ENCODE data around the gene PMAIP1.

PMAIP1 gene

DNA sequence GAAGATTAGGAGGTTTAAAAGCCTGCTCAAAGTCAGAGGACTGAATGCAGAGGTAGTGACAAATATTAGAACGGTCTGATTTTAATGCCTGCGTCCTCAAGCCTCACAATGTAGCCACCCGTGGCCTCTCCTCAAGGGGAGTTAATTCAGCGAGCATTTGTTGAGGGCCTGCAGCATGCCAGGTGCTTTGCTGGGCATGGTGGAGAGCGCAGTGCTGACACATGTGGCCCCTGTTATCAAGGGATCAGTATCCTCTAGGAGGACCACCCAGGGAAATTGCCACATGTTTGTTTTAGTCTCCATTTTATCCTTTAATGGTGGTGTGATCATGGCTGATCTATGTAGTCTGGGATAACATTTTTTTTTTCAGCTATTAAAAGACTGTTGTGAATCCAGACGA, 19.2 kb downstream of the PMAIP1 start:
- no peaks in the 10 kb centered on the region for H3K27me3 ChIP-seq (ENCODE audit: control insufficient read depth, insufficient read depth, low read length)
- peaks cover 30% of the 10 kb centered on the region for H3K4me1 ChIP-seq (ENCODE audit: control insufficient read depth, insufficient read depth, low read length)
- H3K36me3 ChIP-seq (ENCODE audit: insufficient read depth, low read length): no peaks in the 10 kb centered on the region
- no peaks in the 10 kb centered on the region for H3K9me3 ChIP-seq (replicated peaks; ENCODE audit: low read length)
- H3K4me2 ChIP-seq (ENCODE audit: low read length): peak overlapping the region; percentile 66
- H3K4me3 ChIP-seq (ENCODE audit: low read length): no peak overlapping the region
- no peak overlapping the region for H3K9ac ChIP-seq (ENCODE audit: low read depth, low read length)

DNA sequence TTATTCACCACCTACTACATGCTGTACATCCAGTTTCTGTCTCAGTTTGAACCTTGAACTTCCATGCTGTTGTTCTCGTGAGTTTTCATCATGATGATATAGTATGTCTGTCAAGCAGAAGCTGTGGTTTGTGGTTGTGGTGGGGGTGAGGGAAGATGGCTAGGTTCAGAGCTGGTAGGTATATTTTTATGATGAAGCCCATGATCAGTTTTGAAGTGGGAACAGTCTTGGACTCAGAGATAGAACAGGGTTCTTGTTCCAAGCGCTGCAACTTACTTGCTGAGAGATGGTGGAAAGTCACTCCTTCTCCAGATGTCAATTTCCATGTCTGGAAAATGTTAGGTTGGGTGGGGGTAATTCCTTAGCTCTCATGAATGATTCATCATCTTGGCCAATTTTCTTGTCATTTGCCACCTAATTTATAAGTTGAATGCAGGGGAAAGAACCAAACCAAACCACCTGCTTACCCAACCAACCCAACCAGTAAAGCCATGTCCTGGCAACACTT, 21.6 kb downstream of the PMAIP1 start:
- Histone ChIP-seq H3K4me1 (ENCODE audit: control insufficient read depth, insufficient read depth, low read length) (peaks cover 27% of the 10 kb centered on the region), H3K4me2 (ENCODE audit: low read length) (no peak overlapping the region), H3K36me3 (ENCODE audit: insufficient read depth, low read length) (no peaks in the 10 kb centered on the region), H3K9ac (ENCODE audit: low read depth, low read length) (no peak overlapping the region), H3K4me3 (ENCODE audit: low read length) (no peak overlapping the region), H3K27me3 (ENCODE audit: control insufficient read depth, insufficient read depth, low read length) (no peaks in the 10 kb centered on the region), H3K9me3 (replicated peaks; ENCODE audit: low read length) (no peaks in the 10 kb centered on the region)

DNA sequence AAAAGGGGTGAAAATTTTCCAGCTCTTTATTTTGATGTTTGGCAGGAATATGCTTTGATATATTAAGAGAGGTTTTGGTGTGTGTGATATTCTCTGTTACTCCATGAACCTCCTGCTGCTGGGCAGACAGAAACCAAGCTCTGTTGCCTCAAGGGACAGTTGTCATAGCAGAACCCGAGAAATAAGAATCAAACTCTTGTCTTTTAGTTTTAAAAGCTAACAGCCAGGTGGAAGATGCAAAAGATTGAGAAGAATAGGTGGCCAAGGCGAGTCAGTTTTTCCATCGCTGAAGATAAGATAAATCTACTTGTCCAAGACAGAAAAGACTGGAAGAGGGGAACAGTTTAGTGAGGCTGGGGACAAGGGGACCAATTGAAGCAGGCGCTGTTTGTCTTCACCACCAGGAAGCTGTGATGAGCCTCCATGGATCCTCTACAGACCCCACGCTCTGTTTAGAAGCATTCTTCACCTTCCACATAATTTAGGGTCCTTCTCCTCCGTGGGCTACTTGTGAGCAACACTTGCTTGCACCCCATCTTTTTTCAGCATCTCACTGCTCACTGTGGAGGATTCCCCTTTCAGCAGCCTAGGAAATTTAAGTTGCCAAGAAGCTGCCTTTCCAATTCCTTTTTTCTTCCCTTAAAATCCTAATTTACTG, 23.9 kb downstream of the PMAIP1 start:
- no peaks in the 10 kb centered on the region for H3K9me3 ChIP-seq (replicated peaks; ENCODE audit: low read length)
- no peaks in the 10 kb centered on the region for H3K27me3 ChIP-seq (ENCODE audit: control insufficient read depth, insufficient read depth, low read length)
- H3K36me3 ChIP-seq (ENCODE audit: insufficient read depth, low read length): no peaks in the 10 kb centered on the region
- H3K9ac ChIP-seq (ENCODE audit: low read depth, low read length): no peak overlapping the region
- no peak overlapping the region for H3K4me3 ChIP-seq (ENCODE audit: low read length)
- no peak overlapping the region for H3K4me2 ChIP-seq (ENCODE audit: low read length)
- peaks cover 12% of the 10 kb centered on the region for H3K4me1 ChIP-seq (ENCODE audit: control insufficient read depth, insufficient read depth, low read length)

DNA sequence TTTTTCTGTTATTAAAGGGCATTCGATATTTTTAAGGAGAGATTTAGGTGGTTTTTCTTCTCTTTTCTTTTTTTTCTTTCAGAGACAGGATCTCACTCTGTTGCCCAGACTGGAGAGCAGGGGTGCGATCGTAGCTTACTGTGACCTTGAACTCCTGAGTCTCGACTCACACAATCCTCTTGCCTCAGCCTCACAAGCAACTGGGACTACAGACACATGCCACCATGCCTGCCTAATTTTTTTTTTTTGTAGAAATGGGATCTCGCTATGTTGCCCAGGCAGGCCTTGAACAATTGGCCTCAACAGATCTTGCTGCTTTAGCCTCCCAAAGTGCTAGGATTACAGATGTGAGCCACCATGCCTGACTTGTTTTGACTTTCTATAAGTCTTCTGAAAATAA, 26.3 kb downstream of the PMAIP1 start:
- Histone ChIP-seq H3K4me3 (ENCODE audit: low read length) (no peak overlapping the region), H3K4me2 (ENCODE audit: low read length) (no peak overlapping the region), H3K36me3 (ENCODE audit: insufficient read depth, low read length) (no peaks in the 10 kb centered on the region), H3K4me1 (ENCODE audit: control insufficient read depth, insufficient read depth, low read length) (peaks cover 7% of the 10 kb centered on the region), H3K27me3 (ENCODE audit: control insufficient read depth, insufficient read depth, low read length) (no peaks in the 10 kb centered on the region), H3K9ac (ENCODE audit: low read depth, low read length) (no peak overlapping the region), H3K9me3 (replicated peaks; ENCODE audit: low read length) (no peaks in the 10 kb centered on the region)

- no peak overlapping the region for H3K4me3 ChIP-seq (ENCODE audit: low read length)
- H3K36me3 ChIP-seq (ENCODE audit: insufficient read depth, low read length): no peaks in the 10 kb centered on the region
- no peaks in the 10 kb centered on the region for H3K9me3 ChIP-seq (replicated peaks; ENCODE audit: low read length)
- no peak overlapping the region for H3K4me2 ChIP-seq (ENCODE audit: low read length)
- no peak overlapping the region for H3K9ac ChIP-seq (ENCODE audit: low read depth, low read length)
- peaks cover 7% of the 10 kb centered on the region for H3K4me1 ChIP-seq (ENCODE audit: control insufficient read depth, insufficient read depth, low read length)
- no peaks in the 10 kb centered on the region for H3K27me3 ChIP-seq (ENCODE audit: control insufficient read depth, insufficient read depth, low read length)
Observed at GRCh38 chr18:59927246-59927825, 27.5 kb downstream of the PMAIP1 start.

DNA sequence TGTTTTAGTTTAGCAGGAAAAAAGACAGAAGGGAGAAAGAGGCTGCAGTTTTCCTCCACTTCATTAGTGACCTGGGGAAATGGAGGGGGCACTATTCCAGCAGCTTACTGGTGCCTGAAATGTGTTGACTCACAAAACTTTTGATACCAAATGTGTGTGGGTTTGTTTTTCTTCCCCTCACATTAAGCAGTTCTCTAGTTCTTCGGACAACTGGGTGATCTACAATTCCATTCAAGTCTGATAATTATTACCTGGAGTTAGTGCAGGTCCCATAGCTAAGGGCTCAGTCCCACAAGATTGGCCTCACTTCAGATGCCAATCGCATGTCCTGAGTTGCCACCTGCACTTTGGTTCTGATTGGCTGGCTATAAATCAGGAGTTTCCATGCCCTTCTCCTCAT, 28.4 kb downstream of the PMAIP1 start:
- Histone ChIP-seq H3K4me3 (ENCODE audit: low read length) (no peak overlapping the region), H3K4me2 (ENCODE audit: low read length) (no peak overlapping the region), H3K9ac (ENCODE audit: low read depth, low read length) (no peak overlapping the region), H3K9me3 (replicated peaks; ENCODE audit: low read length) (no peaks in the 10 kb centered on the region), H3K36me3 (ENCODE audit: insufficient read depth, low read length) (no peaks in the 10 kb centered on the region), H3K27me3 (ENCODE audit: control insufficient read depth, insufficient read depth, low read length) (no peaks in the 10 kb centered on the region), H3K4me1 (ENCODE audit: control insufficient read depth, insufficient read depth, low read length) (peaks cover 5% of the 10 kb centered on the region)

DNA sequence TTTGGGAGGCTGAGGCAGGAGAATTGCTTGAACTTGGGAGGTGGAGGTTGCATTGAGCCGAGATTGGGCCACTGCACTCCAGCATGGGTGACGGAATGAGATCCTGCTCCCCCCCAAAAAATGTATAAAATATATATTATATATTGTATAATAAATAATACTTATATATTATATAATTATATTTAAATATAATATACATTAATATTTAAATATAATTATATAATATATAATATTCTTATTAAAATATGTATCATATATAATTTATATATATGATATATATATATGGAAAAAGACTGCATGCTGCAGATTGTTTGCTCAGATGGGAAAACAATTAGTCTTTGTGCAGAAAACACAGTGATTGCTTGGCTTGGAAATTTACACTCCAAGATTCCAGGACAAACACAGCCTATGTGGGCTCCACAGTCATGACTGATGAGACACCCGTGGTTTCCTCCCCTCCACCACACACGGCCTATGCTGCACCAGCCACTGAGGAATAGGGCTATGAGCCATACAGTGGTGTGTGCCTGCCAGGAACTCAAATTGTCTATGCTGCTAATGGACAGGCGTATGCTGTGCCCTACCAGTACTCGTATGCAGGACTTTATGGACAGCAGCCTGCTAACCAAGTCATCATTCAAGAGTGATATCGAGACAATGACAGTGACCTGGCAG, 30.0 kb downstream of the PMAIP1 start:
- no peak overlapping the region for H3K4me3 ChIP-seq (ENCODE audit: low read length)
- H3K4me1 ChIP-seq (ENCODE audit: control insufficient read depth, insufficient read depth, low read length): no peaks in the 10 kb centered on the region
- no peaks in the 10 kb centered on the region for H3K9me3 ChIP-seq (replicated peaks; ENCODE audit: low read length)
- H3K4me2 ChIP-seq (ENCODE audit: low read length): no peak overlapping the region
- H3K9ac ChIP-seq (ENCODE audit: low read depth, low read length): no peak overlapping the region
- no peaks in the 10 kb centered on the region for H3K27me3 ChIP-seq (ENCODE audit: control insufficient read depth, insufficient read depth, low read length)
- no peaks in the 10 kb centered on the region for H3K36me3 ChIP-seq (ENCODE audit: insufficient read depth, low read length)

DNA sequence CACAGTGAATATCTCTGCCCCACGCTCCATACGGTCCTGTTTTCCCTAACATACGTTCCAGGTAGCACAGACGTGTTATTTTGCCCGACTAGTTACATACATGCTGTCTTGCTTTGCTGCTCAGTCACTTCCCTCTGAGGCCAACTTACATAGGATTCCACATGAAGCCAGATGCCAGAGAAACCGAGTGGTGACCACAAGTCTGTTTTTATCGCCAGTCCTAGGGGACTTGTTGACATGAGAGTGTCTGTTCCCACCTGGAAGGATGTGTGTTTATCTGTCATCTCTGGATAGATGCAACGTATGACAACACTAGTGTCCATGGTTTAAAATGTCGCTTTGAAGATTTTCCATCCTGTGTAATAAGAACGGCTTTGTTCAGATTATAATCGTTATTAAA, 32.6 kb downstream of the PMAIP1 start:
- H3K4me2 ChIP-seq (ENCODE audit: low read length): no peak overlapping the region
- H3K9ac ChIP-seq (ENCODE audit: low read depth, low read length): no peak overlapping the region
- no peak overlapping the region for H3K4me3 ChIP-seq (ENCODE audit: low read length)
- no peaks in the 10 kb centered on the region for H3K9me3 ChIP-seq (replicated peaks; ENCODE audit: low read length)
- H3K4me1 ChIP-seq (ENCODE audit: control insufficient read depth, insufficient read depth, low read length): no peaks in the 10 kb centered on the region
- no peaks in the 10 kb centered on the region for H3K27me3 ChIP-seq (ENCODE audit: control insufficient read depth, insufficient read depth, low read length)
- H3K36me3 ChIP-seq (ENCODE audit: insufficient read depth, low read length): no peaks in the 10 kb centered on the region

DNA sequence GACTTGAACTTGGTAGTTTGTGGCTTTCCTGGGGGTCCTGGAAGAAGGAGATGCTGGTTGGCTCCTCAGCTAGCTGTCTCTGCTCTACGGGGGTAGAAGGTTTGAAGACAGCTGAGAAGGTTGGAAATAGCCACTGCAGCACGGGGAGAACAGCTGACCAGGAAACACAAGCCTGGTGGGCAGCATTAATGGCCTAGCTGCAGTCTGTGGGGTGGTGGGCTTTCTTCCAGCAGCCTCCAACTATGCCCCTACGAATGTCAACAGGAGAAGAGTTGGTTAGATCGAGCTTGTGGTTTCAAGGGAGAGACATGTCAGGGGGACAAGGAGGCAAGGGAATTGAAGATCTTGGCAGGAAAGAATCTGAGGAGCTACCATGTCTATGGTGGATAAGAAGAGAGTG, 38.9 kb downstream of the PMAIP1 start:
- no peak overlapping the region for H3K9ac ChIP-seq (ENCODE audit: low read depth, low read length)

GRCh38 chr18:59939127-59939526, 39.3 kb downstream of the PMAIP1 start:
- Histone ChIP-seq H3K36me3 (ENCODE audit: insufficient read depth, low read length) (no peaks in the 10 kb centered on the region), H3K4me1 (ENCODE audit: control insufficient read depth, insufficient read depth, low read length) (peaks cover 9% of the 10 kb centered on the region), H3K27me3 (ENCODE audit: control insufficient read depth, insufficient read depth, low read length) (no peaks in the 10 kb centered on the region), H3K4me3 (ENCODE audit: low read length) (peak overlapping the region; percentile 6), H3K4me2 (ENCODE audit: low read length) (peak overlapping the region; percentile 10), H3K9me3 (replicated peaks; ENCODE audit: low read length) (no peaks in the 10 kb centered on the region), H3K9ac (ENCODE audit: low read depth, low read length) (no peak overlapping the region)

More for the DNA sequence above, 38.9 kb downstream of the PMAIP1 start:
- H3K4me1 ChIP-seq (ENCODE audit: control insufficient read depth, insufficient read depth, low read length): peaks cover 9% of the 10 kb centered on the region
- peak overlapping the region; percentile 10 for H3K4me2 ChIP-seq (ENCODE audit: low read length)
- no peaks in the 10 kb centered on the region for H3K27me3 ChIP-seq (ENCODE audit: control insufficient read depth, insufficient read depth, low read length)
- H3K36me3 ChIP-seq (ENCODE audit: insufficient read depth, low read length): no peaks in the 10 kb centered on the region
- no peaks in the 10 kb centered on the region for H3K9me3 ChIP-seq (replicated peaks; ENCODE audit: low read length)
- peak overlapping the region; percentile 6 for H3K4me3 ChIP-seq (ENCODE audit: low read length)

GRCh38 chr18:59940068-59940467, 40.3 kb downstream of the PMAIP1 start:
- Histone ChIP-seq H3K27me3 (ENCODE audit: control insufficient read depth, insufficient read depth, low read length) (no peaks in the 10 kb centered on the region), H3K4me2 (ENCODE audit: low read length) (no peak overlapping the region), H3K36me3 (ENCODE audit: insufficient read depth, low read length) (no peaks in the 10 kb centered on the region), H3K9ac (ENCODE audit: low read depth, low read length) (no peak overlapping the region), H3K4me1 (ENCODE audit: control insufficient read depth, insufficient read depth, low read length) (peaks cover 9% of the 10 kb centered on the region), H3K4me3 (ENCODE audit: low read length) (no peak overlapping the region), H3K9me3 (replicated peaks; ENCODE audit: low read length) (no peaks in the 10 kb centered on the region)

All from skeletal muscle satellite cell (primary cell).